HG02852 (cell line): ENCODE results near the gene MT1M.

Source experiments
- ATAC-seq: cut with Tn5 transposase; IDR thresholded peaks from one replicate; pipeline ENCODE4 v1.9.1; 2021; ENCODE audit warnings: mild to moderate bottlenecking, moderate library complexity; ENCODE audit not compliant: unreplicated experiment

Gene MT1M

DNA sequence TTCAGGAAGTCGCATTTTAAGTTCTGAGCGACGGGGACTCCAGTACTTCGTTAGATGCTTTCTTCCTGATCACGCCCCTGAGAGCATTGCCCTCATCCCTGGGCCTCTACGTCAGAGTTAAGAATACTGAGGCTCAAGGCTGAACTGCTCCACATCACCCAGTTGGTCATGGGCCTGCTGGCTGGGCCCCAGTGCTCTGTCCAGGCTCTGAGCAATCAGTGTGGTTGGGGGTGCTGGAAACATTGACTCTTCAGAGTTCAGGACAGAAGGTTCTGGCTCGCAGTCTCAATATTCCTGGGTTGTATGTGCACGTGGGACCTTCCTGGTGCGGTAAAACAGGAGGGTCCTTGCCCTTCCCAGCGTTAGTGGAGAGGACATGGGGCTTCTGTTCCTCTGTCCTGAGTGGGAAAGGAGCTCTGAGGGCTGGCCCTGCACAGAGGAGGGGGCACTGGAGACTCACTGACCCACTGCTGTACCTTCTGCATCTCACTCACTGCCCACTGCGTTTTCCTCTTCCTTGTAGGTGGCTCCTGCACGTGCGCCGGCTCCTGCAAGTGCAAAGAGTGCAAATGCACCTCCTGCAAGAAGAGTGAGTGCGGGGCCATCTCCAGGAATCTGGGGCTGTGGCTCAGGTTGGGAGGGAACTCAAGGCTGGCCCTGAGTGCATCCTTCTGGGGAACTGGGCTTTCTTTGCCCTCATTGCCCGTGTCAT is 6.4 kb upstream of the MT1M start:
- no peak for ATAC-seq

DNA sequence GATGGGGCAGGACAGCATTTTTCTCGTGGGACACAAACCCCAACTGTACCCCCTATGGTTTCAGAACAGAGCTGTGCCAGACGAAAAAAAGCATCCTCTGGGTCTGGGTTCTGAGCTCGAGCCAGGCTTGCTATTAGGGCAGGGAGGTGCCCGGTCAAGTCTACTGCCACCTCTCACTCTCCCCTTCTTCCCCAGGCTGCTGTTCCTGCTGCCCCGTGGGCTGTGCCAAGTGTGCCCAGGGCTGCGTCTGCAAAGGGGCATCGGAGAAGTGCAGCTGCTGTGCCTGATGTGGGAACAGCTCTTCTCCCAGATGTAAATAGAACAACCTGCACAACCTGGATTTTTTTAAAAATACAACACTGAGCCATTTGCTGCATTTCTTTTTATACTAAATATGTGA is 5.8 kb upstream of the MT1M start:
- ATAC-seq, result no peak

DNA sequence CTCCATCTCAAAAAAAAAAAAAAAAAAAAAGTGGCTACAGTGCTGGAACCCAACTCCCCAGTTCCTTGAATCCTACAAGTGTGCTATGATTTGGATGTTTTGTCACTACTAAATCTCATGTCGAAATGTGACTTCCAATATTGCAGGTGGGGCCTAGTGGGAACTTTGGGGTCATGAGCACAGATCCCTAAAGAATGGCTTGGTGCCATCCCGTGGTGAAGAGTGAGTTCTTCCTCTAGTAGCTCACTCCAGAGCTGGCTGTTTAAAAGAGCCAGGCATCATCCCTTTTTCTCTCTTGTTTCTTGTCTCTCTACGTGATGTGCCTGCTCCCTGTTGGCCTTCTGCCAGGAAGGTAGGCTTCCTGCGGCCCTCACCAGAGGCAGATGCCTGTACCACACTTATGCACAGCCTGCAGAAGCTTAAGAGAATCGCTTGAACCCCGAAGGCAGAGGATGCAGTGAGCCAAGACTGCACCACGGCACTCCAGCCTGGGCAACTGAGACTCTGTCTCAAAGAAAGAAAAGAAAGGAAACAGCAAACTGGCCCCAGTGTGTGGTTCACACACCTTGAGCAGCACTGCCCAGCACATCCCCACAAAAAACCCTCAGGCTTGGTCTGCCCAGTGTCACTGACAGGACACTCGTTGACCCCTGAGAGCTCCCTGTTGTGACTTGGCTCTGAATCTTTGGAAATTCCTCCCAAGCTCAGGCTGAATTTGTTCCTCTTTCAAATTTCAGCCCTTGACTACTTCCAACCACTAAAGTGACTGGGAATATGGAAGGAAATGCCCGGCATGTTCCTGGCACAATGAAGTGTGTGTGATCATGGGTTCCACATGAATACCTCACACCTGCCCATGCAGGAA is 3.7 kb upstream of the MT1M start:
- ATAC-seq, result no peak

DNA sequence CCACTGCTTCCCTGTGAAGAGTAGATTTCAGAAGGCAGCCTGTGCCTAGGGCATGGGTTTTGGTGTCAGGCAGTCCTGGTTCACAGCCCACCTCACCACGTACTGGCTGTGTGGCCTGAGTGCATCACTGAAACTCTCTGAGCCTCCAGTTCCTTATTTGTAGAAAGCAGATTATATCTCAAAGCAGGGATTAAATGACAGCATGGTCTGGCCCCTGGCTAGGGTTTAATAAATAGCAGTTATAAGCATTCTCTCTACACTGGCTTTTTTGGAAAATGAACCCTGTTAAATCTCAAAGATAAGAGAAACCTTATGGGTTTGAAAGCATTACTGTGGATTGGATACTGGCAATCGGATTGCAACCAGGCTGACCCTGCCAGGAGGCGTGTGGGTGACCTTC is 2.9 kb upstream of the MT1M start:
- ATAC-seq, result no peak

DNA sequence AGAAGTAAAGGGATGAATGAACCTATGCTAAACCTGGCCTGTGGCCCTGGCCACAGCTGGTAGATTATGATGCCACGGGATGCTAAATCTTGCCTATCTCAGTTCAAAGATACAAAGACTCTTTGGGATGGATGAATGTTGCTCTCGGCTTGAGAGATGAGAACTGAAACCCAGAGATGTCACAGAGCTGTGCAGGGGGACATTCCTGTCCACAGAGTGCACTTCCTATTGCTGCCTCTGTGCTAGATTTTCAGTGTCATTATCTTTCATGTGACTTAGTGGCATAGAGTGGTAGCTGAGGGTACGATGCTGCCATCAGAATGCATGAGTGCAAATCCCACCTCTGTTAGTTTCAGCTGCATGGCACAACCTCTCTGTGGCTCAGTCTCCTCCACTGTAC is 2.3 kb upstream of the MT1M start:
- peak; percentile 78 for ATAC-seq

DNA sequence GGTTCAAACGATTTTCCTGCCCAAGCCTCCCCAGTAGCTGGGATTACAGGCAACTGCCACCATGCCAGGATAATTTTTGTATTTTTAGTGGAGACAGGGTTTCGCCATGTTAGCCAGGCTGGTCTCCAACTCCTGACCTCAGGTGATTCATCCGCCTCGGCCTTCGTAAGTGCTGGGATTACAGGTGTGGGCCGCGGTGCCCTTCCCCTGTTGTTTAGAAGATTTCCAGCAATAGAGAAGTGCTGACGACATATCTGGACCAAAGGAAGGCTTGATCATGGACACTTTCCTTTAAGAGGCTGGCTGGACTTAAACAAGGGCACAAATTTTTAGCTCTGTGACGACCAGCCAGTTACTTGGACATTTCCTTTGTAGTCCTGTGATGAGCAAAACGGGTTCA is 1.3 kb upstream of the MT1M start:
- no peak for ATAC-seq

DNA sequence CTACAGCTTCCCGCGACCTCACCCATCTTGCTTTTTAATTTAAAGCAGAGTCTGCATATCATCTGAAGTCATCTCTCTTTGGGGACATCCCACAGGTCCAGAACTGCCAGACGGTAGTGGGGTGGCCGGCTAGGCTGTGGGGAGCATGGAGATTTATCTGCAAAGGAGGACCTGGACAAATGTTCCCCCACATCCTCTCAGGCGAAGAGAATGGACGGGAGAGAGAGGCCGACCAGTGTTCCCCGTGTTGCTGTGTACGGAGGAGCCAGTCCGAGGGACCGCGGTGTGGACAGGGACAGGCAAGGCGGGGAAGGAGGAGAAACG is 665 bp upstream of the MT1M start:
- ATAC-seq, result no peak

DNA sequence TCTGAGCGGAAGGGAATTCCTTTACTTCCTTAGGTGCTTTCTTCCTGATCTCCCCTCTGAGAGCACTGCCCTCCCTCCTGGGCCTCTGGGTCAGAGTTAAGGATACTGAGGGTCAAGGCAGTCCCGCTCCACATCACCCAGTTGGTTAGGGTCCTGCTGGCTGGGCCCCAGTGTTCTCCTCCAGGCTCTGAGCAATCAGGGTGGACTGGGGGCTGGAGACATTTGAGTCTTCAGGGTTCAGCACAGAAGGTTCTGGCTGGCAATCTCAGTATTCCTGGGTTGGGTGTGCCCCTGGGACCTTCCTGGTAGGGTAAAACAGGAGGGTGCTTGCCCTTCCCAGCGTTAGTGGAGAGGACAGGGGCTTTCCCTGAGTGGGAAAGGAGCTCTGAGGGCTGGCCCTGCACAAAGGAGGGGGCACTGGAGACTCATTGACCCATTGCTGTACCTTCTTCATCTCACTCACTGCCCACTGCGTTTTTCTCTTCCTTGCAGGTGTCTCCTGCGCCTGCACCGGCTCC is 448 bp downstream of the MT1M start:
- no peak for ATAC-seq

DNA sequence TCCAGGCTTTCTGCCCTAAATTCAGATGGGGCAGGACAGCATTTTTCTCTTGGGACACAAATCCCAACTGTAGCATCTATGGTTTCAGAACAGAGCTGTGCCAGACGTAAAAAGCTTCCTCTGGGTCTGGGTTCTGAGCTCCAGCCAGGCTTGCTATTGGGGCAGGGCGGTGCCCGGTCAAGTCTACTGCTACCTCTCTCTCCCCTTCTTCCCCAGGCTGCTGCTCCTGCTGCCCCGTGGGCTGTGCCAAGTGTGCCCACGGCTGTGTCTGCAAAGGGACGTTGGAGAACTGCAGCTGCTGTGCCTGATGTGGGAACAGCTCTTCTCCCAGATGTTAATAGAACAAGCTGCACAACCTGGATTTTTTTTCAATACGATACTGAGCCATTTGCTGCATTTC is 1.1 kb downstream of the MT1M start:
- no peak for ATAC-seq

DNA sequence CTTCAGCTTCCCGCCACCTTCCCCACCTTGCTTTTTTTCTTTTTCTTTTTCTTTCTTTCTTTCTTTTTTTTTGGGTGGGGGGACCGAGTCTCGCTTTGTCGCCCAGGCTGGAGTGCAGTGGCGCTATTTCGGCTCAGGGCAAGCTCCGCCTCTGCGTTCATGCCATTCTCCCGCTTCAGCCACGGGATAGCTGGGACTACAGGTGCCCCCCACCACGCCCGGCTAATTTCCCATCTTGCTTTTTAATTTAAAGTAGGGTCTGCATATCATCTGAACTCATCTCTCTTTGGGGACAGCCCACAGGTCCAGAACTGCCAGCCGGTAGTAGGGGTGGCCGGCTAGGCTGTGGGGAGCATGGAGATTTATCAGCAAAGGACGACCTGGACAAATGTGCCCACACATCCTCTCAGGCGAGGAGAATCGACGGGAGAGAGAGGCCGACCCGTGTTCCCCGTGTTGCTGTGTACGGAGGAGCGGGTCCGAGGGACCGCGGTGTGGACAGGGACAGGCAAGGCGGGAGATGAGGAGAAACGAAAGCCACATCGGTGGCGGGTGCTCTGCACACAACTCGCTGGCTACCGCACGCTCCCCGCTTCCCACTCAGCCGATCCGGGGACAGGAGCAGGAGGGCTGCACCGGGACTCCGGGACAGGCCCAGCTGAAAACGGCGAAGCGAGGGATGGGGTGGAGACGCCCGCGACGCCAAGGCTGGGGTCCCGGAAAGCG is 2.4 kb downstream of the MT1M start:
- ATAC-seq, result no peak

DNA sequence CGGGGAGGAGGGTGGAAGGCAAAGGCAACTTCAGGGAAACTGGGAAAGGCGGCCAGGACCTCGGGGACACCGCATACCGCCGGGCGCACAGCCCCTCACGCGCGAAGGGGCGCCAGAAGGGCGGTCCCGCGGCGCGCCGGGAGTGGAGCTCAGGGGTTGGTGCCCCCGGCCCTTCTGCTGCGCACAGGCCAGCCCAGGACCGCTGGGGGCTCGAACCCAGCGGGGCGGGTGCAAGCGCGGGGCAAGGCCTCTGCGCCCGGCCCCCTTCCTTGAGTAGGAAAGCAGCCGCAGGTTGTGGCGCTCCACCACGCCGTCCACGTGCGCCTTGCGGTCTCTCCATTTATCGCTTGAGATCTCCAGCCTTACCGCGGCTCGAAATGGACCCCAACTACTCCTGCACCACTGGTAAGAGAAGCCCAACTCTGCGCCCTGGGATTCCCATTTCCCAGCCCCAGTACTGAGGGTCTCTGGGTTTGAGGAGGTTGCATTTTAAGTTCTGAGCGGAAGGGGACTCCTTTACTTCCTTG is 3.0 kb downstream of the MT1M start:
- ATAC-seq, result no peak

DNA sequence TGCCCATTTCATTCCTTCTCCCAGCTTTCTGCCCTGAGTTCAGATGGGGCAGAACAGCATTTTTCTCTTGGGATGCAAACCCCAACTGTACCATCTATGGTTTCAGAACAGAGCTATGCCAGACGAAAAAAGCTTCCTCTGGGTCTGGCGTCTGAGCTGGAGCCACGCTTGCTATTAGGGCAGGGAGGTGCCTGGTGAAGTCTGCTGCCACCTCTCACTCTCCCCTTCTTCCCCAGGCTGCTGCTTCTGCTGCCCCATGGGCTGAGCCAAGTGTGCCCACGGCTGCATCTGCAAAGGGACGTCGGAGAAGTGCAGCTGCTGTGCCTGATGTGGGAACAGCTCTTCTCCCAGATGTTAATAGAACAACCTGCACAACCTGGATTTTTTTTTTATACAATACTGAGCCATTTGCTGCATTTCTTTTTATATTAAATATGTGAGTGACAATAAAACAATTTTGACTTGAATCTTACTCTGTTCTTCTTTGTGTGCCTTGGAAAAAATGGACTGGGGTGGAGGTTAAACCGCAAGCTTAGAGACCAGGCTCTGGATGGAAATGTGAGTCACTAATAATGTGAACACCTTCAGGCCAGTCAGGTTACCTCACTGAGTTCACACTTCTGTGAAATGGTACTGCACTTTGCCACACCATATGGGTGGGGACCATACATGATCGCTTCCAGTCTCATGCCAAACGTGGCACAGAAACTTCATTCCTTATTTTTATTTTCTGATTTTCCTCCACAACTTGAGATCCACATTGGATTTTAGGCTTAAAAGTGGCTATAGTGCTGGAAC is 4.4 kb downstream of the MT1M start:
- no peak for ATAC-seq

DNA sequence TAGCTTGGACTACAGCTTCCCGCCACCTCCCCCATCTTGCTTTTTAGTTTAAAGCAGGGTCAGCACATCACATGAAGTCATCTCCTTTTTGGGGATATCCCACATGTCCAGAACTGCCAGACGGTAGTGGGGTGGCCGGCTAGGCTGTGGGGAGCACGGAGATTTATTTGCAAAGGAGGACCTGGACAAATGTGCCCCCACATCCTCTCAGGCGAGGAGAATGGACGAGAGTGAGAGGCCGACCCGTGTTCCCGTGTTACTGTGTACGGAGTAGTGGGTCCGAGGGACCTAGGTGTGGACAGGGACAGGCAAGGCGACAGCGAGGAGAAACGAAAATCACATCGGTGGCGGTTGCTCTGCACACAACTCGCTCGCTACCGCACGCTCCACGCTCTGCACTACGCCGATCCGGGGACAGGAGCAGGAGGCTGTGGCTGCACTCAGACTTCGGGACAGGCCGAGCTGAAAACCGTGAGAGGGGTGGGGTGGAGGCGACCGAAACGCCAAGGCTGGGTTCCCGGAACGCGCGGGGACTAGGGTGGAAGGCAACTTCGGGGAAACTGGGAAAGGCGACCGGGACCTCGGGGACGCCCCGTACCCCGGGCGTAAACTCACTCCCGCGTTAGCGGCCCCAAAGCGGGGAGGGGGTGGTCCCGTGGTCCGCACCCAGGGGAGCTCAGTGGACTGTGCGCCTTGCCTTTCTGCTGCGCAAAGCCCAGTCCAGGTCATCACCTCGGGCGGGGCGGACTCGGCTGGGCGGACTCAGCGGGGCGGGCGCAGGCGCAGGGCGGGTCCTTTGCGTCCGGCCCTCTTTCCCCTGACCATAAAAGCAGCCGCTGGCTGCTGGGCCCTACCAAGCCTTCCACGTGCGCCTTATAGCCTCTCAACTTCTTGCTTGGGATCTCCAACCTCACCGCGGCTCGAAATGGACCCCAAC is 5.6 kb downstream of the MT1M start, which contains the start of gene MT1A:
MT1A (plus strand) TSS at position 853 of the 937 bp plus-strand sequence; CDS start at position 926, 73 bp downstream.
- ATAC-seq, result no peak

DNA sequence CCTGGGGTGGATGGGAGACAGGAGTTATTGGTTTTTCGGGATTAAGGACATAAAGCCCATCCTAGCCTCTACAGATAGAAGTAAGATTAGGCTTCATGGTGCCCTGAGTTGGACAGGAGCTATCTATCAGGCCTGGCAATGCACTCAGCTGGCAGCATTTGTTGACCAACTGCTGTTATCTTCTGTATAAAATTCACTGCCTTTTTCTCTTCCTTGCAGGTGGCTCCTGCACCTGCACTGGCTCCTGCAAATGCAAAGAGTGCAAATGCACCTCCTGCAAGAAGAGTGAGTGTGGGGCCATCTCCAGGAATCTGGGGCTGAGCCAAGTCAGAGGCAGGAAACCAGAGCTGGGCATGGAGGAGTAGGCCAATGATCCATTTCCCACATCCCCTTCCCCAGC is 6.6 kb downstream of the MT1M start:
- ATAC-seq, result no peak

DNA sequence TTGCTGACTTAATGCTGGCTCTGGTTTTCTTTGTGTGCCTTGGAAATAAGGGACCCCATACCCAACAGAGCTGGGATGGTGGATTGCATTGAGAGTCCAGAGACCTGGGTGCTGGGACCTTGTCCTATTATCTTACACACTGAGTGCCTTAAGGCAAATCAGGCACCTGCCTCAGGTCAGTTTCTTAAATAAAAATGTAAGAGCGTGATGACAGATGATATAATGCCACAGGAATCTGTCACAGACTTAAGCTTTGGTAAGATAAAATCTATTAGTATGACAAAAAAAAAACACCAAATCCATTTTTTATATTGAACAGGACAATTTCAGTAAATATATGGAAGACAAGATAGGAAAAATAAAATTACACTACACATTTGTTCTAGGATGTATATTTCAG is 7.6 kb downstream of the MT1M start:
- ATAC-seq, result no peak

DNA sequence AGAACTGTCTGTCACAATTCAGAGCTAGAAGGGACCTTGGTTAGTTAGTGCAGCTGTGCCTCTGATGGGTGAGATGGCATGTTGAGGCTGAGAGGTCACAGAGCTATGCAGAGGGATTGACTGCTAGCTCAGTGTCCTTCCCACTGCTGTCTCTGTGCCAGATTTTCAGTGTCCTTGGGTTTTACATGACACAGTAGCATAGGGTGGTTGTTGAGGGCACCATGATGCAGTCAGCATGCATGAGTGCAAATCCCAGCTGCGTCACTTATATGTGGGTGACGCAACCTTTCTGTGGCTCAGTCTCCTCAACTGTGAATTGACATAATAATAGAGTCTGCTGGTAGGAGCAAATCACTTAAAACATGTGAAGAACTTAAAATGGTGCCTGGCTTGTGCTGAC is 8.7 kb downstream of the MT1M start:
- no peak for ATAC-seq

DNA sequence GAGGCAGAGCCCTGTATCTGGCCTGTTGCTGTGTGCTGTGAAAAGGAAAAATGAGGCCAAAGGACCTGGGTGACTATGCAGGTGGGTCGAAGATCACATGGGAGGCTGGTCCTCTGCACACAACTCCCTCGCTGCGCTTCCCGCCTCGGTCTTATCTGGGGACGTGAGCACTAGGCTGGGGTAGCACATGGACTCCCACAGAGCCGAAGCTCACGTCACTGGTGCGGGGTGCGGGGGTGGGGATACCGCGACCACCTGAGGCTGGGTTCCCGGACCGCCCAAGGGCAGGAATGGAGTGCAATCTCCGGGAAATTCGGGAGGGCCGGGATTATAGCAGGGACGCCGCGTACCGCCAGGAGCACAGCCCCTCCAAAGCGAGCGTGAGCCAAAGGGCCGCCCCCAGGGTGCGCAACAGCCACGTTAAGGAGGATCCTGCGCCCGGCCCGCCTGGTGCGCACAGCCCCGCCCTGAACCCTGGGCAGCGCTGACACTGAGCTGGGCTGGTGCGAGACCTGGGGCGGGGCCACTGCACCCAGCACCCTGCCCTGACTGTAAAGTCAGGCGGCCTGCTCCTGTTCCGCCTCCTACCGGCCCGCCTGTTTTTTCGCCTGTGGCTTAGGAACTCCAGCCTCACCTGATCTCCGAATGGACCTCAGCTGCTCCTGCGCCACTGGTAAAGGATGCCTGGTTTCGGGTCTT is 10.8 kb downstream of the MT1M start:
- no peak for ATAC-seq

DNA sequence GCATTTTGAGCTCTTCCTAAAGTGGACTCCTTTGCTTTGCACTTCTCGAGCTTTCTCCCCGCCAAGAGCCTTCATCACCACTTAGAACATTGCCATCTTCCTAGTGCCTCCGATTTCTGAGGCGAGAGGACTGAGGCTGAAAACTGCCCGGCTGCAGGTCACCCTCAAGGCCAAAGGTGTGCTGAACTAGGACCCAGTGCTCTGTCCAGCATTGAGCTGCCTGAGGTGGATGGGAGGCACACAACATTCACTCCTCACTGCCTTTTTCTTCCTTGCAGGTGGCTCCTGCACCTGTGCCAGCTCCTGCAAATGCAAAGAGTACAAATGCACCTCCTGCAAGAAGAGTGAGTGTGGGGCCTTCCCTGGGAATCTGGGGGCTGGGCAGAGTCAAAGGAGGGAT is 11.4 kb downstream of the MT1M start:
- no peak for ATAC-seq

DNA sequence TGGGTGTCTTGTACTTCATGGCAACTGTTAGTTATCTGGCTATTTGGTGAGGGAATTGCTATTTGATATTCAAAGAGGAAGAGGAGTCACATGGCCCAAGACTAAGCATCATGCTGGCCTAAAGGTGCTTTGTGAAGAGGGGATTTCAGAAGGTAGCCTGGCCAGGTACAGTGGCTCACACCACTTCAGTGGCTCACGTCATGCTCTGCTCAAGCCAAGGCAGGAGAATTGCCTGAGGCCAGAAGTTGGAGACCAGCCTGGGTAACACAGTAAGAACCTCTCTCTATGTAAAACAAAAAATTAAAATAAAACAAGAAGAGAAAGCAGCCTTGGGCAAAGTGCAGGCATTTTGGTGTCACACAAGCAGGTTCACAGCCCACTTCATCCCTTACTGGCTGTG is 12.9 kb downstream of the MT1M start:
- ATAC-seq, result no peak
